Measurements from ENCODE around the gene KSR1.
"Not testable (repeated sequence)": the region's sequence is repeated elsewhere in the genome, so short reads cannot be mapped to it uniquely, and the experiment has no call there.

GRCh38 chr17:27671977-27672480 is 215.8 kb downstream of the KSR1 start:
- TF ChIP-seq, protein P1, sequence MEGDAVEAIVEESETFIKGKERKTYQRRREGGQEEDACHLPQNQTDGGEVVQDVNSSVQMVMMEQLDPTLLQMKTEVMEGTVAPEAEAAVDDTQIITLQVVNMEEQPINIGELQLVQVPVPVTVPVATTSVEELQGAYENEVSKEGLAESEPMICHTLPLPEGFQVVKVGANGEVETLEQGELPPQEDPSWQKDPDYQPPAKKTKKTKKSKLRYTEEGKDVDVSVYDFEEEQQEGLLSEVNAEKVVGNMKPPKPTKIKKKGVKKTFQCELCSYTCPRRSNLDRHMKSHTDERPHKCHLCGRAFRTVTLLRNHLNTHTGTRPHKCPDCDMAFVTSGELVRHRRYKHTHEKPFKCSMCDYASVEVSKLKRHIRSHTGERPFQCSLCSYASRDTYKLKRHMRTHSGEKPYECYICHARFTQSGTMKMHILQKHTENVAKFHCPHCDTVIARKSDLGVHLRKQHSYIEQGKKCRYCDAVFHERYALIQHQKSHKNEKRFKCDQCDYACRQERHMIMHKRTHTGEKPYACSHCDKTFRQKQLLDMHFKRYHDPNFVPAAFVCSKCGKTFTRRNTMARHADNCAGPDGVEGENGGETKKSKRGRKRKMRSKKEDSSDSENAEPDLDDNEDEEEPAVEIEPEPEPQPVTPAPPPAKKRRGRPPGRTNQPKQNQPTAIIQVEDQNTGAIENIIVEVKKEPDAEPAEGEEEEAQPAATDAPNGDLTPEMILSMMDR (conservative IDR thresholded peaks at IDR 0.05) = not testable (repeated sequence)
- TF ChIP-seq ZFX (IDR thresholded peaks at IDR 0.05) = not testable (repeated sequence)
